ENCODE results near the gene LZTS2.

GRCh38 chr10:100976906-100977305 is 22.7 kb upstream of the LZTS2 start:
- no peak for TF ChIP-seq CTCF (IDR thresholded peaks at IDR 0.05)
- no peak for TF ChIP-seq EP300 (IDR thresholded peaks at IDR 0.05)
